NCI-H510A (cell line): ENCODE results near the gene CTNNBIP1.
A peak's percentile ranks its signal among the peaks of the same experiment; 100 is the strongest.

Experiments used
- DNase-seq: peaks from one replicate; lab custom pipeline; 2025; lab: John Stamatoyannopoulos, UW

The CTNNBIP1 gene

DNA sequence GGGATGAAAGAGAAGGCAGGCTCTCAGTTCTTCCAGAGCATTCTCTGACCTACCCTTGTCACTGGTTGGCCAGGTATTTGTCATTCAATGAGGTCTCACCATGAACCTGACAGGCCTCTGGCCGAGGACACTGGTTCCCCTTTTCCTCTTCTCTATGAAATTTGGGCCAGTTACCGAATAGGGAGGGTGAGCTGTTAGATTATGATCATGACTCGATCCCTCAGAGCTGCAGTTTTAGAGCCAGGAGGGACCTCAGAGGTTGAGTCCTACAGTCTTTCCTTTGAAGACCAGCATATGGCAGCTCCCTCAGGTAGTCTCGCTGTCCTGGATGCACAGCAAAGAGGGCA, 56.8 kb downstream of the CTNNBIP1 start:
- DNase-seq, result no peak

DNA sequence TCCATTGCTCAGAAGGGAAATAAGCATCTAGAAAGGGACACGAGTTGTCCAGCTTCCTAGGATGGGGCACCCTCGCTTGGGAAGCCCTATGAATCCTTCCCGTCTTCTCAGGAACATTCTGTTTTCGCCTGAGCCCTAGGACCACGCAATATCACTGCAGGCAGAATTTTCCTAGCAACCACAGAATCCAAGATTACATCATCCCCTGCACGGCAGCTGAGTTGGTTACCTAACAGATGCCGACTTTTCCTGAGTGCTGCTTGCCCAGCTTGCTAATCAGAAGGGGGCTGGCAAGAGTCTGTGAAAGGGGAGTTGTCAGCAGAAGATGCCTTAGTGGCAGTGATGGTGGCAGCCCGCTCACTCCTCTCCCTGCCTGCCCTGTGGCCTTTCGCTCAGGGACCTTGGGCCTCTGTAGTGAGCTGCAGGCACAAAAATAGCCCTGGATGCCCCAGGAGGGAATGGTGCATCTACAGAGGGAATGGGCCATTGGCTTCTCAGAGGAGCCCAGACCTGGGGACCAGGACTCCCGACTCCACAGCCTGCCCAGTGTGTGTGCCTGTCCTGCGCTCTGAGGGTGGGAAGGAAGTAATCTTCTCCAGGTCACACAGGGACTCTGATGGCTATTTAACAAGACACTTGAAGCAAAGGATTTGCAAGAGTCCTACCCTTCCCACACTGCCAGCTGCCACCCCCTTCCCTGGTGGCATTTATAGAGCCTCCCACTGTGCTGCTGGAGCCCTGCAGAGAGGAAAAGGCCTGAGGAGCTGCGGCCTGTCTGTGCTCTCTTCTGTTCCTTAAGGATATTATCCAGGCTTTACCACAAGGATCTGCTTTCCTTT, 57.4 kb downstream of the CTNNBIP1 start:
- DNase-seq, result peak; percentile 52

GRCh38 chr1:9852004-9852403, 58.1 kb downstream of the CTNNBIP1 start:
- no peak for DNase-seq

- DNase-seq, result no peak
These were observed 59.5 kb downstream of the CTNNBIP1 start for GRCh38 chr1:9850442-9851162.

- DNase-seq, result peak; percentile 55
These were observed 60.2 kb downstream of the CTNNBIP1 start for GRCh38 chr1:9849691-9850441.

- no peak for DNase-seq
These were observed 62.0 kb downstream of the CTNNBIP1 start for GRCh38 chr1:9848022-9848421.

GRCh38 chr1:9847269-9847668, 62.8 kb downstream of the CTNNBIP1 start:
- no peak for DNase-seq

DNA sequence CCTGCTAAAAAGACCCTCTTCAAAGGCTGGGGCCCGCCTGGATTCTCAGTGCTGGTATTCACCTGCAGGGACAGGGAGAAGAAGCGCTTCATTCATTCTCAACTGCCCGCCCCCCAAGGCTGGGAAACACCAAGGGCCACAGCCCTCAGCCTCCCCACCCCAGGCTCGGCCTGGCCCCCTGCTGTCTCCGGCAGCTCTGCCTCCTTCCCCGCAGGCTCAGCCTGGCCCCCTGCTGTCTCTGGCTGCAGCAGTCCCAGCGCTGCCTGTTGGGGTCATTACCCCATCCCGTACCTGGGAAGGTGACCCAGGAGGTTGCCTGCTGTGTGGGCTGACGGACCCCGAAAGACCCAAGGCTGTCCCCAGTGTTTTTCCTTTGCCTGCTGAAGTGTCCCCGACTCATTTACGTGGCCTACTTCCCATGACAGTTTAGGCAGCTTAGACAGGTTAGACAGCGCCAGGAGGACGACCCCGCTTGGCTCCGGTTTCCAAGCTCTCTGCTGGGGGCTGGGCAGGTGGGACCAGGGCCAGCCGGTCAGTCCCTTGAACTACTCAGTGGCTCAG, 63.4 kb downstream of the CTNNBIP1 start:
- DNase-seq, result no peak

- DNase-seq, result no peak
These were observed 64.2 kb downstream of the CTNNBIP1 start for GRCh38 chr1:9845914-9846313.

GRCh38 chr1:9844756-9845155, 65.3 kb downstream of the CTNNBIP1 start:
- DNase-seq, result no peak

DNA sequence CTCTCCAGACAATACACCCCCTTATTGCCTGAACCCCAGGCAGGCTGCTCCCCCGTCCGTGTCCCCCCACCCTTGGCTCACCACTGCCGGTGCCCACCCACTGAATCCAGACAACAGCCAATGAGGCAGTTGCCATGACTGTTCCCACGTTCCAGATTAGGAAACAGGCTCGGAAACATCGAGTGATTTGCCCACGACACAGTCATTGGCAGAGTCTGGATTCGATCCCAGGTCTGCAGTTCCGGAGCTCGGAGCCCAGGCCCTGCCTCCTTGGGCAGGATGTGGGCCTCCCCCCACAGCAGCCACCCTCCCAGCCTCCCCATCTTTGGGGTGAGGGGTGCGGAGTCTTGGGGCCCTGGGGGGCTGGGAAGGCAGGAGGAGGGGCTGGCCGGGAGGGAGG, 66.0 kb downstream of the CTNNBIP1 start:
- DNase-seq, result no peak

DNA sequence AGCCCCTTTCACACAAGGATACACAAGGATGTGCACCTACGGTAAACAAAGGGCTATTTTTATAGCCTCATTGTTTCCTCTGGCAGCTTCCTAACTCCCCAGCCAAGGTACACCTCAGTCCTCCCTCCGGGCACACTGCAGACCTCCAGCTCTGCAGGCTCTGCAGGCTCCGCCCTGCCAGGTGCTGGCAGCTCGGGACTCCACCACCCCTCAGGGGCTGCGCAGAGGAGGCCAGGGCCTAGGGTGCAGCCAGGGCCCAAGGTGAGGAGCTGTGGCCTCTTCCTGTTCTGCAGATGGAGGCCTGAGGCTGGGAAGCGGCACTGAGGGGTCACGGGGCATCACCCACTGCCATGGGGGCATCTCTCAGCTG, 66.5 kb downstream of the CTNNBIP1 start:
- DNase-seq, result peak; percentile 99

- DNase-seq, result no peak
These were observed 67.1 kb downstream of the CTNNBIP1 start for GRCh38 chr1:9842781-9843575.

GRCh38 chr1:9842073-9842711, 67.9 kb downstream of the CTNNBIP1 start:
- no peak for DNase-seq

DNA sequence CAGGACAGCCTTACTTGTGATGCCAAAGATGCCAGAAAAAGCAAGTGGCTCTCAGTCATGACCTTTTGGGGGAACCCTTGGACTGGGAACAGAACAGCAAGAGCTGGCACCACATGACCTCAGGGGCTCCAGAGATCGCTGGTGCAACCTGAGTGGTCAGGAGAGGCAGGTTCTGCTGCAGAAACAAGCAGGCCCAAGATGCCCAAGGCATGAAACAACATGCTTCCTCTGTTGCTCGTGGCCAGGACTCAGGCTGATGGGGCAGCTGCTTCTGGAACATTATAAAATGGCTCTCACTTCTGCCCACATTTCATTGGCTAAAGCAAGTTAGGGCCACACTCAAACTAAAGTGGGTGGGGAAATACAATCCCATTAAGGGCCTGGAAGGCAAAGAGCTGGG, 68.6 kb downstream of the CTNNBIP1 start:
- DNase-seq, result no peak

DNA sequence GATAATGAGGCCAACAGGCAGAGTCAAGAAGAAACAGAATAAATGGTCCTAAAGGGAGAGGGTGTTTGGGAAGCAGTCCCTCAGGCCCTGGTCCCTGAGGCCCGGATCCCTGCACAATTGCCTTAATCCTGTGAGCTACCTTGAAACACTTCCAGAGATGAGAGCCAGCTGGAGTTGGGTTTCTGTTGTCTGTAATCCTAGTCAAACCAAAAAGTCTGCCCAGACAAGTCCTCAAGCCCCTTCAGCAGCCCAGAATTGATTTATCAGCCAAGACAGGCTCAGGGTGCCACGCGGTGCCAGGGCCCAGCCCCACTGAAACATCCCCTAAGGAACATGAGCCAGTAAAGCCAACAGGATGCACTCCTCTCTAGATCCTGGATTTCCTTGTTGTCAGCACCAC, 69.9 kb downstream of the CTNNBIP1 start:
- DNase-seq, result peak; percentile 37

DNA sequence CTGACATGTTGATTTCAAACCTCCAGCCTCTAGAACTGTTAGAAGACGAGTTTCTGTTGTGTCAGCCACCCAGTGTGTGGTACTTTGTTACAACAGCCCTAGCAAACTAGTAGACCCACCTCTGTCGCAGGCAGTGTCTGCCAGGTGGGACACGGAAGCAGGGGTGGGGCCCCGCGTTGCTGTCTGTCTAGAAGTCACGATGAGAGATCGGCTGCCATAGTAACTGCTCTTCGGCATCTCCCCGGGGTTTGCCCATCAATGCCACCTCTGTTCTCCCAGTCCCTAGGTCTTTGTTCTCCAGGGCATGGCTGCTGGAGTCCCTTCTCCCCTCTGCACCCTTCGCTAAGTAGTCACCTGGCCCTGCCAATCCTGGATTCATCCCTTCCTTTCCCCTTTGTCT, 71.1 kb downstream of the CTNNBIP1 start:
- no peak for DNase-seq

- peak; percentile 77 for DNase-seq
These were observed 73.5 kb downstream of the CTNNBIP1 start for GRCh38 chr1:9836632-9836960.

GRCh38 chr1:9835758-9836631, 74.1 kb downstream of the CTNNBIP1 start:
- peak; percentile 96 for DNase-seq

- DNase-seq, result no peak
These were observed 74.7 kb downstream of the CTNNBIP1 start for GRCh38 chr1:9835404-9835757.
